Astrocyte (in vitro differentiated cells and primary cell): ENCODE measurements around the gene PLEKHG1.

Experiments
- CTCF ChIP-seq: IDR thresholded peaks from 2 replicates; pipeline ENCODE4 v1.5.1; 2011; ENCODE audit warnings: low read depth, mild to moderate bottlenecking, inconsistent platforms, low read length, moderate library complexity; ENCODE audit not compliant: insufficient read depth
- EZH2 ChIP-seq: IDR thresholded peaks from 2 replicates; pipeline ENCODE4 v1.6.1; 2012; ENCODE audit warnings: mild to moderate bottlenecking, low read length, inconsistent platforms; ENCODE audit not compliant: insufficient read depth

DNA sequence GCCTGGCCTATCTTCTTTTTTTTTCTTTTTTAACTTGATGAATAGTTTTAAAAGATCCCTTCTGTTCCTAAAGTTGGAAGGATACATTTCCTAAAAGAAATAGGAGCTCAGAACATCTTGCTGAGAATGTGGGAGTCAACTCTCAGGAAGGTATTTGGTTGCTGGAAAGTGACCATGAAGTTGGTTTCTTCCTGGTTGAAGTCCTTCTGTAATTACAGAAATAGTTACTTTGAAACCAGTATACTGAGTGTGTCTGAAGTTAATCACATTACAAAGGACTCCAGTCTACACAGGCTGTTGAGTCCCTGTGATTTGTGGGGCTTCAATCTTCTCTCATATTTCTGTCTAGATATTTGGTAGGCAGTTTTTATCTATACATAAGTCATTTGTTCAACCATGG, 9.8 kb upstream of the PLEKHG1 start:
- no peak for TF ChIP-seq CTCF
- TF ChIP-seq EZH2: no peak
